Activated T-helper 2 cell treated with anti-CD3 and anti-CD28 coated beads, Interferon-gamma antibody, Interleukin-2, Interleukin-4, amounts not matched to agents 10 μg/mL and 5 μg/mL and 100 μg/mL, durations not matched to agents 14 hours and 24 hours and 36 hours (primary cell): ENCODE data around the gene CD8B2. TPM values are rescaled to one million over a fixed set of nuclear protein-coding genes. Genes with fewer than 3 reads are reported as not detected.
"Not testable (repeated sequence)": the region's sequence is repeated elsewhere in the genome, so short reads cannot be mapped to it uniquely, and the experiment has no call there.

ENCODE experiments used
- DNase-seq: peaks from one replicate; pipeline ENCODE4 v3.0.0; 2021; ENCODE audit warnings: low spot score
- H3K27ac Mint-ChIP-seq: one replicate; pipeline ENCODE4 v1.8.0; 2021; ENCODE audit warnings: mixed read lengths
- H3K27me3 Mint-ChIP-seq: one replicate; pipeline ENCODE4 v1.8.0; 2021; ENCODE audit warnings: low read depth, mixed read lengths
- H3K36me3 Mint-ChIP-seq: one replicate; pipeline ENCODE4 v1.8.0; 2021; ENCODE audit warnings: low read depth, mixed read lengths
- H3K4me1 Mint-ChIP-seq: one replicate; pipeline ENCODE4 v1.8.0; 2021; ENCODE audit warnings: low read depth, mixed read lengths
- H3K4me3 Mint-ChIP-seq: one replicate; pipeline ENCODE4 v1.8.0; 2021; ENCODE audit warnings: low read depth, mild to moderate bottlenecking, moderate library complexity, mixed read lengths
- H3K9me3 Mint-ChIP-seq: one replicate; pipeline ENCODE4 v1.8.0; 2021; ENCODE audit warnings: mixed read lengths
- intact Hi-C: fragments of 100-400 bp; cut with micrococcal nuclease; formaldehyde crosslinking; loops from one replicate; pipeline ENCODE4 v1.15.1; 2023
- total RNA-seq: library from RNA; stranded (reverse); gene quantifications from 2 replicates; pipeline ENCODE4 v1.2.3, GENCODE V29; 2022

The CD8B2 gene
- total RNA-seq, 1 donor from 2014 or later, result not detected

GRCh38 chr2:106502351-106502750 is 15.2 kb downstream of the CD8B2 start:
- H3K36me3 Mint-ChIP-seq, DNase-seq, H3K4me3 Mint-ChIP-seq, intact Hi-C loops, H3K4me1 Mint-ChIP-seq, H3K27me3 Mint-ChIP-seq, H3K27ac Mint-ChIP-seq, H3K9me3 Mint-ChIP-seq: not testable (repeated sequence)

GRCh38 chr2:106504192-106504591 is 17.0 kb downstream of the CD8B2 start:
- intact Hi-C loops, H3K27me3 Mint-ChIP-seq, H3K36me3 Mint-ChIP-seq, H3K27ac Mint-ChIP-seq, DNase-seq, H3K4me1 Mint-ChIP-seq, H3K9me3 Mint-ChIP-seq, H3K4me3 Mint-ChIP-seq: not testable (repeated sequence)

DNA sequence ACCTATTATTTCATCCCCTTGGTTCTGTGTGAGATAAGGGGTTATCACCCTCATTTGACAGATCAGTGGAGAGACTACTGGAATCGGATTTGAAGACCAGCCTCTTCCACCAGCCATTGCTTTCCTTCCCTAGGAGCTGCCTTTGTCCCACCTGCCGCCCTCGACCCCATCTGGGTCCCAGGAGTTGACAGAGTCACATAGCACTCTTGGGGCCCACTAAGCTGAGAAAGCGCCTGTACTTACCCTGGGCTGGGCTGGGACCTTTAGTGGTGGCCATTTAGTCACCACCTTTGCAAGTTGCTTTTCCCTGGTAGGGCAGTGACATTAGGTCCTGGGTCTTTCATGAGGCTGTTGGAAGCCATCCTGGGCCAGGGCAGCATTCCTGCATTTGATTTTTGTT is 17.6 kb downstream of the CD8B2 start:
- DNase-seq, H3K27ac Mint-ChIP-seq, H3K4me3 Mint-ChIP-seq, H3K27me3 Mint-ChIP-seq, H3K4me1 Mint-ChIP-seq, H3K36me3 Mint-ChIP-seq, H3K9me3 Mint-ChIP-seq, intact Hi-C loops: not testable (repeated sequence)

DNA sequence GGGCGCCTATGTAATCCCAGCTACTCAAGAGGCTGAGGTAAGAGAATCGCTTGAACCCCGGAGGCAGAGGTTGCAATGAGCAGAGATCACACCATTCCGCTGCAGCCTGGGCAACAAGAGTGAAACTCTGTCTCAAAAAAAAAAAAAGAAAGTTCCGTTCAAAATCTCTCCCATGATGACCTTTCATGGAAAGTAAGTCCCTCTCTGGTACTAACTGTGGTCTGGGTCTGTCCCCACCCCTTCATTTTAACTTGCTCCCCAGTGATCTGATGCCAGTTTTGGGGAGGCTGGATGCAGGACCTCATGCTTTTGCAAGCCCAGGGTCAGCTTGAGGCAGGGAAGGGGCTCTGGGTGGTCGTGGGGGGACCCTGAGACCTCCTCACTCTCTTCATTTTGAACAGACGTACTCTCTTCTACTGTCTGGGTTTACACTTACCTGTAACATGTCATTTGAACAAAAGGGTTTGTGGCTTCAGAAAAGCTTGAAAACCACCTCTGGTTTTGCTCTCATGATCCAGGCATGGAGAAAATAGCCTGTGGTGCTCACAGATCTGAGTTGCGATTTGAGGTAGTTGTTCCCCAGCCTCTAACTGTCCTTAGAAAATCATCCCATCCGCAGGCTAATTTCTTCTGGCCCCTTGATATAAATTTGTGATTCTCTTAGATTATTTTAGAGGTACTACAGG is 19.0 kb downstream of the CD8B2 start:
- H3K27ac Mint-ChIP-seq, H3K36me3 Mint-ChIP-seq, H3K4me1 Mint-ChIP-seq, H3K4me3 Mint-ChIP-seq, H3K9me3 Mint-ChIP-seq, H3K27me3 Mint-ChIP-seq, DNase-seq, intact Hi-C loops: not testable (repeated sequence)

GRCh38 chr2:106508660-106509373 is 21.7 kb downstream of the CD8B2 start:
- H3K27ac Mint-ChIP-seq, H3K27me3 Mint-ChIP-seq, H3K36me3 Mint-ChIP-seq, H3K4me3 Mint-ChIP-seq, DNase-seq, H3K9me3 Mint-ChIP-seq, intact Hi-C loops, H3K4me1 Mint-ChIP-seq: not testable (repeated sequence)

- H3K4me1 Mint-ChIP-seq, DNase-seq, intact Hi-C loops, H3K9me3 Mint-ChIP-seq, H3K36me3 Mint-ChIP-seq, H3K27me3 Mint-ChIP-seq, H3K27ac Mint-ChIP-seq, H3K4me3 Mint-ChIP-seq: not testable (repeated sequence)
Measured at GRCh38 chr2:106509374-106509770, 22.2 kb downstream of the CD8B2 start.

- H3K4me1 Mint-ChIP-seq, DNase-seq, H3K36me3 Mint-ChIP-seq, H3K4me3 Mint-ChIP-seq, H3K27ac Mint-ChIP-seq, H3K27me3 Mint-ChIP-seq, intact Hi-C loops, H3K9me3 Mint-ChIP-seq: not testable (repeated sequence)
Measured at GRCh38 chr2:106510791-106511190, 23.6 kb downstream of the CD8B2 start.

GRCh38 chr2:106511476-106511901 is 24.3 kb downstream of the CD8B2 start:
- H3K27me3 Mint-ChIP-seq, DNase-seq, H3K4me3 Mint-ChIP-seq, H3K4me1 Mint-ChIP-seq, H3K27ac Mint-ChIP-seq, H3K36me3 Mint-ChIP-seq, H3K9me3 Mint-ChIP-seq, intact Hi-C loops: not testable (repeated sequence)

GRCh38 chr2:106511934-106512333 is 24.8 kb downstream of the CD8B2 start:
- H3K36me3 Mint-ChIP-seq, H3K27me3 Mint-ChIP-seq, H3K4me1 Mint-ChIP-seq, H3K9me3 Mint-ChIP-seq, H3K4me3 Mint-ChIP-seq, H3K27ac Mint-ChIP-seq, DNase-seq, intact Hi-C loops: not testable (repeated sequence)

DNA sequence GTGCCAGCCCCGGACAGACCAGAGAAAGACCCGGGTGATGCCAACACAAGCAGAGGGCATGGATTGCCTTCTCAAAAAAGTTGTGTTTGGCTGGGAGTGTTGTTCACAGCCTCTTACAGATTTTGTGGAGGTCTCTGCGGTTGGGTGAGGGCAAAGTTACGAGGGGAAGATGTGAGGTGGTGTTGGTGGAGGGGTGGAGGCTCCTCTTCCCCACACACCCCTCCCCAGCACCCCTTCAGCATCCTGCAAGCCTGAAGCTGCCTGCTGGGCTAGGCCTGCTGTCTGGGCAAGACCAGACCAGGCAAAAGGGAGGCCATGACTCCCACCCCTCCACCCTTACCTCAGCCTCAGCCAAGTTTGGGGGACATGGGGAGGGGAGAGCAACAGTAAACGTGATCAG is 26.2 kb downstream of the CD8B2 start:
- DNase-seq, intact Hi-C loops, H3K36me3 Mint-ChIP-seq, H3K4me1 Mint-ChIP-seq, H3K27ac Mint-ChIP-seq, H3K27me3 Mint-ChIP-seq, H3K4me3 Mint-ChIP-seq, H3K9me3 Mint-ChIP-seq: not testable (repeated sequence)

- DNase-seq, H3K4me1 Mint-ChIP-seq, H3K27ac Mint-ChIP-seq, H3K36me3 Mint-ChIP-seq, intact Hi-C loops, H3K27me3 Mint-ChIP-seq, H3K9me3 Mint-ChIP-seq, H3K4me3 Mint-ChIP-seq: not testable (repeated sequence)
Measured at GRCh38 chr2:106514827-106515226, 27.7 kb downstream of the CD8B2 start.

DNA sequence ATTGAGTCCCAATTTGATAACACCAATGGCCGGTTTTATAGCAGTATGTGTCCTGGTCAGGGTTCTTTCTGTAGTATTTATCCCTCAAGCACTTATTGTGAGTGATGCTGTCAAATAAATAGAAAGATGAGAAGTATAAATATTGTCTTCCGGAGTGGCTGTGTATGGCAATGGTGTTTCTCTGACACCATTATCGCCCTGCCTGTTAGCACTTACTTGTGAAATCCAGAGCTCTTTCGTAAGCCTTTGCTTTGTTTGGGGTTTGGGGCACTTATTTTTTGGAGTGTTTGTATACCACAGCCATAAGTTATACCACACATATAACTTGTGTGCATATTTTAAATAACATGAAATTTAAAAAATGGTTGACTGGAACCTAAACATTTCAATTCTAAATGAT is 29.3 kb downstream of the CD8B2 start:
- intact Hi-C loops, result no loop called here
- no peaks in the 10 kb centered on the region for H3K36me3 Mint-ChIP-seq

GRCh38 chr2:106516864-106517263 is 29.7 kb downstream of the CD8B2 start:
- DNase-seq, result no peak
- Mint-ChIP-seq H3K36me3 (no peaks in the 10 kb centered on the region), H3K4me3 (no peak overlapping the region), H3K9me3 (no peaks in the 10 kb centered on the region), H3K4me1 (peaks cover 1% of the 10 kb centered on the region), H3K27ac (no peak overlapping the region), H3K27me3 (no peaks in the 10 kb centered on the region)
- intact Hi-C loops, result no loop called here

More for the DNA sequence above, 29.3 kb downstream of the CD8B2 start:
- no peak for DNase-seq
- H3K27ac Mint-ChIP-seq, result no peak overlapping the region
- no peaks in the 10 kb centered on the region for H3K9me3 Mint-ChIP-seq
- H3K4me3 Mint-ChIP-seq, result no peak overlapping the region
- H3K27me3 Mint-ChIP-seq, result no peaks in the 10 kb centered on the region
- peaks cover 4% of the 10 kb centered on the region for H3K4me1 Mint-ChIP-seq
